Suppressor macrophage treated with lipopolysaccharide for 1 hour (primary cell): Measurements from ENCODE around the gene LMBR1.

Source experiments
- DNase-seq, 3 donors: peaks; one replicate each; pipeline ENCODE4 v3.0.0-alpha.2; 2020 to 2022

LMBR1 gene

GRCh38 chr7:156791241-156791640 is 101.7 kb downstream of the LMBR1 start:
- no peak for DNase-seq

- DNase-seq: no peak
Measured at GRCh38 chr7:156790264-156790663, 102.7 kb downstream of the LMBR1 start.

- DNase-seq: no peak
Measured at GRCh38 chr7:156785998-156786543, 106.9 kb downstream of the LMBR1 start.

DNA sequence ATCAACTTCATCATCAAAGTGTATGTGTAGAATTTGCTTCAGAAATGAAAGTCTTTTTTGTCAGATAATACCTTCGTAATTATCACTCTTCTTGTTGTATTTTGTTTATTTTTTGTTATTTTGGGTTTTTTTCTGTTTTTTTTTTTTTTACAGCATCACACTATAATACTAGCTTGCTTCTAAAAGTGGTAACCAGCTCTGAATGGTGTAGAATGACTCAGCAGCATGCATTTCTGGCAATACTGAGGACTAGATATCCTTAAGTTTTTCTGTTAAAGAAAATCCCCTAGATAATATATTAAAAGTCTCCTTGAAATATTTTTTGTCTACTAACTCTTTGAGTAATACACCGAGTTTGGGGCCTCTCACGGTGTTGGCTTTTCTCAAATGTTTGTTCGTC is 109.1 kb downstream of the LMBR1 start:
- no peak for DNase-seq

GRCh38 chr7:156781972-156782371 is 111.0 kb downstream of the LMBR1 start:
- no peak for DNase-seq

- peak in 2 of 3 donors; percentile 10 to 17 for DNase-seq
Measured at GRCh38 chr7:156780724-156781455, 112.1 kb downstream of the LMBR1 start.

DNA sequence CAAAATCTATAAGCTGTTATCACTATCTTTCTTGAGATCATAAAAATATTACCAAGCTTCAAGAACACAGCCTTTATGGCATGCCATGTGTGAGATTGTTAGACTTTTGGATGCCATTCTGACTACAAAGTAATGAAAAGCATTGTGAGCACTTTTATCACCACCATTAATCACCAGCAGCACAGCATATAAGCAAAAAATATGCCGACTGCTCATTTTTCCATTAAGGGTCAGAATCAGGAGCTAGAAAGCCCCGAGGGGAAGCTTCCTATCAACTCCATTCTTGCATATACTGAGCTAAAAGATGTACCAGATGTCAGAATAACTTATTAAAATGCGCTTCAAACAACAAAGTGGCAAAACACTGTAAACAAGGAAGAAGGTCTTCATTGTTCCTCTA is 114.3 kb downstream of the LMBR1 start:
- DNase-seq: no peak

- no peak for DNase-seq
Measured at GRCh38 chr7:156778201-156778600, 114.8 kb downstream of the LMBR1 start.

DNA sequence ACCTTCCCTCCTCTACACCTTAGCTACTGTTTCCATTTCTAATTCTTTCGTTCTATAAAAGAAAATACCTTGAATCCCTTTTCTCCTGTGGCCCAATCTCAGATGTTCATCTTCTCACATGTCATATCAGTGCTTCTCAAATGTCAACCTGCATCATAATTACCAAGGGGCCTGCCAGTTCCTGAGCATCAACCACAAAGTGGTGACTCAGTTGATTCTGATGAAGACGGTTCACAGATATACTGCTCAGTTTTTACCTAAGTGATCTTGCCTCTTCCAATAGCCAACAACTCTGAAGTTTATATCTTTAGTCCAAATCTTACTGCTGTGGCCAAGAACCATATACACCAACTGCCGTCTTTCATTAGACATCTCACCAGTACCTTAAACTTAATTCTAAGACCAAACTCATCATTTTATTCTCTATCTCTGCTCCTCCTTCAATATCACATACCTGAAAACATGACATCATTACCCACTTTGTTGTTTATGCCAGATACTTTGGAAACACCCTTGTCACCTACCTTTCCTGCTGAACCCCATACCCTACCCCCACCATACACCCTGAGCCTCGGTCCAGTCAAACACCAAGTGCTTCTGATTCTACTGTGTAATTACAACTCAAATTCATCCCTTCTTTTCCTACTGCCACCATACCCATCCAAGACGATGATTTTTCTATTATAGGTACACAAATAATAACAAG is 115.5 kb downstream of the LMBR1 start:
- DNase-seq: no peak

DNA sequence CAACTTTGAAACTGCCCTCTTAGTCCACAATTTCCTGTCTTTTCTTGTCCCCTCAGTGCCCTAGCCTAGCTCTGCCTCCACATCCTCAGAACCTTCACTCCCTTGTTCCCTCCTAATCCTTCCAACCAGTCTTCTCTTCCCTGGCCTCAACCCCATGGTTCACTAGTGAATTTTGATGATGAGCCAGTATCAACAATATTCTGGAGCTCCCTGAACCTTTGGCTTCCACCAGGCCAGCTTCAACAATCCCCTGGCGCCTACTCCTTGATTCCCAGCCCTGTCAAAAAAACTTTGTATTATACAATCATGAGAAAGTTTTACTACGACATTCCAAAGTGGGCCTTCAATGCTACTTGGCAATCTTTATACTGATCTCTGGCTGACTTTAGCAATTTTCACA is 116.5 kb downstream of the LMBR1 start:
- DNase-seq: no peak

DNA sequence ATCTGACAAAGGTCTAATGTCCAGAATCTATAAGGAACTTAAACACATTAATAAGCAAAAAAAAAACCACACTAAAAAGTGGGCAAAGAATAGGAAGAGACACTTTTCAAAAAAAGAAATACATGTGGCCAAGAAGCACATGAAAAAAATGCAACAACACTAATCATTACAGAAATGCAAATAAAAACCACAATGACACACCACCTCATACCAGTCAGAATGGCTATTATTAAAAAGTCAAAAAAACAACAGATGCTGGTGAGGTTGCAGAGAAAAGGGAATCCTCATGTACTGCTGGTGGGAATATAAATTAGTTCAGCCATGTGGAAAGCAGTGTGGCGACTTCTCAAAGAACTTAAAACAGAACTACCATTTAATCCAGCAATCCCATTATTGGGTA is 119.0 kb downstream of the LMBR1 start:
- DNase-seq: peak in 2 of 3 donors; percentile 23 to 29

DNA sequence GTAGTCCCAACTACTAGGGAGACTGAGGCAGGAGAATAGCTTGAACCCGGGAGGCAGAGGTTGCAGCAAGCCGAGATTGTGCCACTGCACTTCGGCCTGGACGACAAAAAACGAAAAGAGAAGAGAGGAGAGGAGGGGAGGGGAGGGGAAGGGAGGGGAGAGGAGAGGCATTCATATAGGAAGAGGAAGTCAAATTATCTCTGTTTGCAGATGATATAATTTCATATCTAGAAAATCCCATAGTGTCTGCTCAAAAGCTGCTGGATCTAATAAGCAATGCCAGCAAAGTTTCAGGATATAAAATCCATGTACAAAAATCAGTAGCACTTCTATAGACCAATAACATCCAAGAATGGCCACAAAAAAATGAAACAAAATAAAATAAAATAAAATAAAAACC is 120.3 kb downstream of the LMBR1 start:
- peak in 2 of 3 donors; percentile 25 to 33 for DNase-seq

DNA sequence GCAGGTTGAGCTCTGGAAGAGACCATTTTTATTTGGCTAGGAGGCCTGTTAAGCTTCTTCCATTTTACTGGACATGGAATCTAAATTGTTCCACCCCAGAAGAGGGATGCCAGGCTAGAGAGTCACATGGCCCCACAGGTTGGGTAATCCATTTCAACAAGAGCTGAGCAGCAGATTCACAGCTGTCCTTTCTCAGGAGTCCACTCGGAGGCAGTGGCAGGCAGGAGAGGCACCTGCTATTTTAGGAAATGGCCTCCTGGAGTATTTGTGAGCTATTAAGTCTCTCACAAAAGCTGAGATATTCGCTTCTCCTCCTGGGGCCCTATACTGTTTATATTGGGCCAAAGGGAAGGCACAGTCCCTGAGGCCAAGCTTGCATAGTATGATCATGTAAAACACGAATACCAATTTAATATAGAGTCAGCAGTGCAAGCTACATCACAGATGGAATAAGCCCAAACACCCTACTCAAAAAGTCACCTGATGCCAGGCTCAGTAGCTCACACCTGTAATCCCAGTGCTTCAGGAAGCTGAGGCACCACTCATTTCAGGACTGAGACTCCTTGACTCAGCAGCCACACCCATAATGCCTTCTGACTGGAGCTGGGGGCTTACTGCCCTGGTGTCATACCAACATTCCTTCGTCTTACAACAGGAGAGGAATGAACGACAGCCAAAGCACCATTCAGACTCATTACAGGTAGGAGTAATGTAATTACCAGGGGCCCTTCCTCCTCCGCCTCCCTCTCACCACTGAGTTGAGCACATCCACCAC is 124.1 kb downstream of the LMBR1 start:
- no peak for DNase-seq

DNA sequence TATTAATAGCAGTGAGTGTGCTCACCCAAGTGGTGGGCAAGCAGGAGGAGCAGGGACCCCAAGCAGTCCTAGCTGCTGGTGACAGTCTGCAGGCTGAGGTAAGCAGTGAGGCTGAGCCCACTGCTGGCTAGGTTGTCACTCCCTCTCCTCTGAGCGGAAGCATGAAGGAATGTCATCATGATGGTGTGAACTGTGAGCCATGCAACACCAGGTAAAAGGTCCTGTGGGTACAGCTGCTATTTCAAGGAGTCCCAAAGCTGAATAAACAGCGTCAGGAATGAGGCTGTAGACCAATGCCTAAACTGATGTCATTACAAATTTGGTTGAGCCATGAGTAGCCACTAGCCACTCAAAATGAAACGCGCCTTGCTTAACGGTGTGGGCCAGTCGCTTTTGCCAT is 126.3 kb downstream of the LMBR1 start:
- DNase-seq: no peak

- no peak for DNase-seq
Measured at GRCh38 chr7:156765901-156766656, 126.9 kb downstream of the LMBR1 start.

DNA sequence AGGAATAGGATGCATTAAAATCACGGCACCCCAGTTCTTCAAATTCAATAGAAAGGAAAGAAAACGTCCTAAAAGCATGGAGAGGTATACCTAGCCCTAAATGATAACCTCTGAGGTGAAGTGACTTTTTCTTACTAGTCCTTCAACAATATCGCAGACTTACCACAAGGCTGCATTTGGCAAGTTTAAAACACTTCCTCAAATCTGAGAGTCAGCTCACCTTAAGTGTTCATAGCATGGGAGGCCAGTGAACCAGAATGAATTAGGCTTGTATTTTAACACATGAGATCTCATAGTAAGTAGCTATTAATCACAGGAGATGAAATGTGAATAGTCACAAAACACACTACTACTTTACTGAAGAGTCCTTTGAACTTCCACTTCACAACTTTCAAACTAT is 128.2 kb downstream of the LMBR1 start:
- no peak for DNase-seq

DNA sequence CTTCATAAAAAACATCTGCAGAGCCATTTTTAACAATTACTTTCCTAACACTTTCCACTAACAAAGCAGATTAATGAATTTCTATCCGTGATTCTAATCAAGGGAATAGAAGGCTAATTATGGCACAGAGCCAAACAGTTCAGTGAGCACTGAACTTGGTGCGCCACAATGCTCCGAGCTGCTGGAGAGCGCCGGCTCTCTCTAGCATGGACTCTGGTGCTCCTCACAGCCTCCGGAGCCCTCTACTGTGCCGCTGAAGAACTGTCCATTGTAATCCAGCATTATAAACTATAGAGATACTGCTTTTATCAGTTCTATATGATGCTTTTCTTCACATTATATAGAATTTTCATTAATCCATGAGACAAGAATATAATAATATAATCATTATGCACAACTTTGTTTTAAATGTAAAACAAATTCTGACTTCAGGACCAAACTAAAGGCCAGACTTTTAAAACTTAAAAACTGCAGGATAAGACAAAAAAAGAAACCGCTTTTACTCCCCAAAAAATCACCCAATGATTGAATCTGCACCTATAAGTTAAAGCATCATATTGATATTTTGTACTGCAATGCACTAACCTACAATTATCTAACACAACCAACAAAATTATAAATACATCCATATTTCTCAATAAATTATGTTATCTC is 128.8 kb downstream of the LMBR1 start:
- DNase-seq: no peak

GRCh38 chr7:156759579-156760202 is 133.3 kb downstream of the LMBR1 start:
- no peak for DNase-seq

GRCh38 chr7:156759143-156759542 is 133.8 kb downstream of the LMBR1 start:
- DNase-seq: no peak

GRCh38 chr7:156754201-156754600 is 138.8 kb downstream of the LMBR1 start:
- DNase-seq: no peak

DNA sequence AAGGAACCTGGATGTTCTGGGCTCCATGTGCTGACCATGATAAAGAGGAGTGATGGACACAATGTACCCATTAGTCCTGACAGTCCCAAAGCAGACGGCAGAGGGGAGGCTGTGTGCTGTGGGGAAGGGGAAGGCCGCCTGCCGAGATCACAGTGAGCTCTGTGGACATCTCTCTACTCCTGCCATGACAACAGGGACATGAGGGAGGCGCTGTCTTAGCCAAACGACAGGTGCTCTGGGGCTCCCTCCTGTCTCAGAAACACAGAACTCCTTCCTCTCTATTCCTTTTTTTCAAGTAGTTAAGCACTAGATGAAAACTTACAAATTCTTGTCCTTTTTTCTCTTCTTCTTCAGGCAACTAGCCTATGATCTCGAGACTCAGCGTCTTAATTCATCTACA is 139.4 kb downstream of the LMBR1 start:
- no peak for DNase-seq

DNA sequence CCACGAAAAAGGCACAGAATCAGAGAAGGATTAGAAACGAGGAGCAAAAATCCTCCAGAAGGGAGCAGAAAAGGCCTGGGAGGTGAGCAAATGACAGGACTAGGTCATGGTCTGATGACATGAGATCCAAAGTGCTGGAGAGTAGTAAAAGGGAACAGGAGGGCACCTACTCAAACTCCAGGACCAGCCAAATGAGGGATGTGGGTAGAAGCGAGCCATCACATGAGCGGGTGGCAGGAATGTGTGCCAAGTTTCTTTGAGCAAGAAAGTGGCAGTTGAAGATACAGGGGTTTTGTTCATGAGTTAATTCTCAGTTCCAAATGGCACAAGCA is 139.8 kb downstream of the LMBR1 start:
- peak in 1 of 3 donors; percentile 30 for DNase-seq
